WTC11 (cell line): Measurements from ENCODE around the gene CRACR2A. TPM values are rescaled to one million over a fixed set of nuclear protein-coding genes. Genes with fewer than 3 reads are reported as not detected.
A peak's percentile ranks its signal among the peaks of the same experiment; 100 is the strongest.

Experiments used
- ATAC-seq: fragments of 200-7000 bp; cut with Tn5 transposase; 2 replicates; pipeline ENCODE4 v1.10.0; 2021; ENCODE audit warnings: mild to moderate bottlenecking, moderate library complexity
- CTCF ChIA-PET: fragments of 300-600 bp; sonication (Branson Sonifier 250); formaldehyde crosslinking; loops from one replicate; lab custom pipeline; 2021; ENCODE audit warnings: antibody characterized with exemption; lab: Charles Lee
- POLR2A ChIA-PET: fragments of 350-600 bp; sonication (Branson Sonifier 250); formaldehyde crosslinking; loops from one replicate; lab custom pipeline; 2021; ENCODE audit warnings: antibody characterized with exemption; lab: Charles Lee
- DNase-seq: peaks from one replicate; pipeline ENCODE4 v3.0.0; 2021; ENCODE audit warnings: low spot score
- H3K27ac Mint-ChIP-seq: 2 replicates; pipeline ENCODE4 v1.8.0; 2021; ENCODE audit warnings: mixed read lengths
- H3K27me3 Mint-ChIP-seq: 2 replicates; pipeline ENCODE4 v1.8.0; 2021; ENCODE audit warnings: low read depth, mild to moderate bottlenecking, moderate library complexity, mixed read lengths
- H3K36me3 Mint-ChIP-seq: 2 replicates; pipeline ENCODE4 v1.8.0; 2021; ENCODE audit warnings: mixed read lengths
- H3K4me1 Mint-ChIP-seq: 2 replicates; pipeline ENCODE4 v1.8.0; 2022; ENCODE audit warnings: mixed read lengths
- H3K4me3 Mint-ChIP-seq: 2 replicates; pipeline ENCODE4 v1.8.0; 2021; ENCODE audit warnings: mild to moderate bottlenecking, moderate library complexity, mixed read lengths
- H3K9me3 Mint-ChIP-seq: 2 replicates; pipeline ENCODE4 v1.8.0; 2021; ENCODE audit warnings: mixed read lengths
- AFF4 ChIP-seq: sonication (generic); formaldehyde crosslinking; IDR thresholded peaks from 2 replicates; pipeline ENCODE4 v1.8.1; 2023; ENCODE audit warnings: mild to moderate bottlenecking, missing genetic modification reagents, borderline replicate concordance
- ATF6 ChIP-seq: sonication (generic); formaldehyde crosslinking; IDR thresholded peaks from 2 replicates; pipeline ENCODE4 v1.8.1; 2023; ENCODE audit warnings: mild to moderate bottlenecking, missing genetic modification reagents
- EMX1 ChIP-seq: fragments of 250-450 bp; sonication (Bioruptor Pico); IDR thresholded peaks from 2 replicates; pipeline ENCODE4 v1.8.0; 2021; ENCODE audit warnings: mild to moderate bottlenecking
- ESRRA ChIP-seq: sonication (generic); formaldehyde crosslinking; IDR thresholded peaks from 2 replicates; pipeline ENCODE4 v1.8.1; 2022; ENCODE audit warnings: mild to moderate bottlenecking, missing genetic modification reagents, borderline replicate concordance
- GRHL2 ChIP-seq: fragments of 250-450 bp; sonication (Bioruptor Pico); IDR thresholded peaks from 2 replicates; pipeline ENCODE4 v1.8.0; 2022; ENCODE audit warnings: mild to moderate bottlenecking, moderate library complexity; ENCODE audit not compliant: insufficient replicate concordance, severe bottlenecking
- JAZF1 ChIP-seq: fragments of 250-450 bp; sonication (Bioruptor Pico); IDR thresholded peaks from 2 replicates; pipeline ENCODE4 v1.9.0; 2021; ENCODE audit warnings: moderate library complexity, mild to moderate bottlenecking, inconsistent platforms
- NR1H2 ChIP-seq: sonication (generic); formaldehyde crosslinking; IDR thresholded peaks from 2 replicates; pipeline ENCODE4 v1.9.0; 2021; ENCODE audit warnings: mild to moderate bottlenecking, moderate library complexity, missing genetic modification reagents
- PRDM15 ChIP-seq: sonication (generic); formaldehyde crosslinking; IDR thresholded peaks from 2 replicates; pipeline ENCODE4 v1.8.0; 2022; ENCODE audit warnings: missing genetic modification reagents
- RORB ChIP-seq: fragments of 250-450 bp; sonication (Bioruptor Pico); IDR thresholded peaks from 2 replicates; pipeline ENCODE4 v1.9.0; 2021; ENCODE audit warnings: mild to moderate bottlenecking
- SMAD4 ChIP-seq: sonication (generic); formaldehyde crosslinking; IDR thresholded peaks from 2 replicates; pipeline ENCODE4 v1.8.0; 2022; ENCODE audit warnings: mild to moderate bottlenecking, missing genetic modification reagents
- SOX15 ChIP-seq: fragments of 250-450 bp; sonication (Bioruptor Pico); IDR thresholded peaks from 2 replicates; pipeline ENCODE4 v1.9.0; 2021; ENCODE audit warnings: mild to moderate bottlenecking
- SP1 ChIP-seq: sonication (generic); formaldehyde crosslinking; conservative IDR thresholded peaks from 2 replicates; pipeline ENCODE4 v1.8.1; 2022; ENCODE audit warnings: missing genetic modification reagents
- ZNF219 ChIP-seq: sonication (generic); formaldehyde crosslinking; IDR thresholded peaks from 2 replicates; pipeline ENCODE4 v1.8.0; 2023; ENCODE audit warnings: missing genetic modification reagents, mild to moderate bottlenecking, borderline replicate concordance
- ZNF317 ChIP-seq: sonication (generic); formaldehyde crosslinking; IDR thresholded peaks from 2 replicates; pipeline ENCODE4 v1.8.1; 2023; ENCODE audit warnings: low read depth, mild to moderate bottlenecking, moderate library complexity, missing genetic modification reagents, borderline replicate concordance
- ZSCAN18 ChIP-seq: fragments of 250-450 bp; sonication (Bioruptor Pico); IDR thresholded peaks from 2 replicates; pipeline ENCODE4 v2.1.2; 2022; ENCODE audit warnings: mild to moderate bottlenecking, moderate library complexity
- total RNA-seq: library from RNA; stranded (reverse); gene quantifications from 3 replicates; pipeline ENCODE4 v1.2.3, GENCODE V29; 2021

The CRACR2A gene
- total RNA-seq, 1 experiment from 2014 or later: 2.6 TPM

GRCh38 chr12:3755898-3756297, 3.0 kb upstream of the CRACR2A start (continued):
- TF ChIP-seq PRDM15 (CRISPR knock-in tag) (no peak), RORB (CRISPR knock-in tag) (no peak), ZNF219 (CRISPR knock-in tag) (no peak)

GRCh38 chr12:3753544-3754284, 805 bp upstream of the CRACR2A start:
- Mint-ChIP-seq H3K27me3 (peaks cover 29% of the 10 kb centered on the region), H3K4me1 (peaks cover 8% of the 10 kb centered on the region), H3K9me3 (0 out of 2 replicates have a peak, but pooled peaks cover 3% of the 10 kb centered on the region), H3K4me3 (peak overlapping the region; percentile 59), H3K36me3 (no peaks in the 10 kb centered on the region), H3K27ac (no peak overlapping the region)
- DNase-seq (no peak), ATAC-seq (no peak)
- ChIA-PET CTCF (interaction anchor here (0.9 to 1.8 kb wide), 16 partner anchors 10 to 455 kb away, joined by 3 to 9 read pairs (median 4); partner anchors contain the start of gene PRMT8), POLR2A (no interaction called here)
- TF ChIP-seq SOX15 (CRISPR knock-in tag) (no peak), PRDM15 (CRISPR knock-in tag) (0 out of 2 replicates have a peak, but pooled peaks have one; percentile 4)

GRCh38 chr12:3752096-3752709, 706 bp downstream of the CRACR2A start:
- Mint-ChIP-seq H3K4me1 (peaks cover 8% of the 10 kb centered on the region), H3K36me3 (no peaks in the 10 kb centered on the region), H3K9me3 (no peaks in the 10 kb centered on the region), H3K27ac (no peak overlapping the region), H3K27me3 (peaks cover 29% of the 10 kb centered on the region), H3K4me3 (peak overlapping the region; percentile 55)
- POLR2A ChIA-PET: no interaction called here
- CTCF ChIA-PET: interaction anchor here (0.6 to 1.8 kb wide), 21 partner anchors 8 to 617 kb away, joined by 3 to 9 read pairs (median 4); partner anchors contain the start of gene PRMT8
- no peak for ATAC-seq
- DNase-seq: no peak
- TF ChIP-seq ESRRA: no peak
- TF ChIP-seq SMAD4 (CRISPR knock-in tag): no peak
- TF ChIP-seq EMX1: no peak
- TF ChIP-seq JAZF1 (CRISPR knock-in tag): no peak
- TF ChIP-seq ATF6 (CRISPR knock-in tag): no peak
- TF ChIP-seq ZNF317 (CRISPR knock-in tag): no peak
- TF ChIP-seq ZSCAN18 (CRISPR knock-in tag): no peak
- TF ChIP-seq SP1 (CRISPR knock-in tag): no peak
- no peak for TF ChIP-seq ZNF219 (CRISPR knock-in tag)
- TF ChIP-seq GRHL2: no peak
- no peak for TF ChIP-seq NR1H2 (CRISPR knock-in tag)
- TF ChIP-seq AFF4 (CRISPR knock-in tag): no peak
